GM18867 (cell line): ENCODE data around the gene RPL13.

Source experiments
- ATAC-seq: cut with Tn5 transposase; IDR thresholded peaks from one replicate; pipeline ENCODE4 v1.9.1; 2021; ENCODE audit warnings: mild to moderate bottlenecking, moderate library complexity; ENCODE audit not compliant: unreplicated experiment

The RPL13 gene

GRCh38 chr16:89613231-89613953 is 52.9 kb downstream of the RPL13 start, which contains the start of gene DPEP1:
TSS of gene DPEP1 (plus strand) at chr16:89613642. CDS start at chr16:89630411, 16,769 bp downstream.
- no peak for ATAC-seq

GRCh38 chr16:89613954-89614459 is 53.5 kb downstream of the RPL13 start:
- no peak for ATAC-seq
